SK-N-SH (cell line): ENCODE data around the gene UQCR10. TPM values are rescaled to one million over a fixed set of nuclear protein-coding genes. Genes with fewer than 3 reads are reported as not detected.

Experiments
- CTCF ChIA-PET: fragments of 300-600, 350-600 bp; formaldehyde crosslinking; extraction: SDS; loops from one replicate; lab custom pipeline; 2021; lab: Yijun Ruan, JAX
- POLR2A ChIA-PET: fragments of 350-600 bp; sonication (Branson Sonifier 250); formaldehyde crosslinking; extraction: SDS; loops from one replicate; lab custom pipeline; 2020; ENCODE audit warnings: antibody characterized with exemption, inconsistent platforms; lab: Yijun Ruan, JAX
- DNase-seq: peaks from one replicate; pipeline ENCODE4 v3.0.0; 2012
- H2AFZ ChIP-seq: fragments of 200-600 bp; sonication (generic); 2 replicates; pipeline ENCODE4 v1.8.1; 2016; ENCODE audit warnings: antibody characterized with exemption, mild to moderate bottlenecking, low read depth
- H3F3A ChIP-seq: fragments of 200-600 bp; sonication (generic); replicated peaks from 2 replicates; pipeline ENCODE3; 2016; ENCODE audit warnings: antibody characterized with exemption, mild to moderate bottlenecking; ENCODE audit not compliant: insufficient read depth
- H3K27ac ChIP-seq, 2 experiments: fragments of 200-500 bp in 1 of 2; fragments of 200-600 bp in 1 of 2; sonication (Bioruptor generic) in 1 of 2; sonication (generic), shearing (Covaris generic) in 1 of 2; 2 replicates each; pipeline versions ENCODE4 v1.5.1 to v1.6.1; 2014 to 2016; ENCODE audit warnings: low read depth in 2 of 2, inconsistent platforms in 1 of 2, low read length in 1 of 2, mild to moderate bottlenecking in 1 of 2, mixed read lengths in 1 of 2
- H3K27me3 ChIP-seq: fragments of 200-600 bp; sonication (generic), shearing (Covaris generic); 2 replicates; pipeline ENCODE4 v1.6.1; 2016; ENCODE audit warnings: mixed run types; ENCODE audit not compliant: insufficient read depth
- H3K36me3 ChIP-seq, 2 experiments: fragments of 200-500 bp in 1 of 2; fragments of 200-600 bp in 1 of 2; sonication (Bioruptor generic) in 1 of 2; sonication (generic) in 1 of 2; replicated peaks in 1 of 2; 2 replicates each; pipeline versions ENCODE3 to v1.5.1; 2014 to 2016; ENCODE audit warnings: low read length in 1 of 2, mild to moderate bottlenecking in 1 of 2; ENCODE audit not compliant: insufficient read depth in 2 of 2, control insufficient read depth in 1 of 2
- H3K4me1 ChIP-seq, 2 experiments: fragments of 200-500 bp in 1 of 2; fragments of 200-600 bp in 1 of 2; sonication (Bioruptor generic) in 1 of 2; sonication (generic), shearing (Covaris generic) in 1 of 2; 2 replicates each; pipeline versions ENCODE4 v1.5.1 to v1.6.1; 2014 to 2016; ENCODE audit warnings: low read depth in 1 of 2, low read length in 1 of 2, mixed run types in 1 of 2; ENCODE audit not compliant: insufficient read depth in 2 of 2, control insufficient read depth in 1 of 2
- H3K4me2 ChIP-seq: fragments of 200-600 bp; sonication (generic), shearing (Covaris generic); 2 replicates; pipeline ENCODE4 v1.6.1; 2017; ENCODE audit warnings: mixed run types
- H3K4me3 ChIP-seq, 2 experiments: fragments of 200-500 bp in 1 of 2; fragments of 200-600 bp in 1 of 2; sonication (Bioruptor generic) in 1 of 2; sonication (generic), shearing (Covaris generic) in 1 of 2; 2 replicates each; pipeline versions ENCODE4 v1.5.1 to v1.8.1; 2014 to 2016; ENCODE audit warnings: low read depth in 2 of 2, inconsistent platforms in 1 of 2, low read length in 1 of 2, mild to moderate bottlenecking in 1 of 2, mixed read lengths in 1 of 2, moderate library complexity in 1 of 2
- H3K79me2 ChIP-seq: fragments of 200-600 bp; sonication (generic); 2 replicates; pipeline ENCODE4 v1.8.1; 2017; ENCODE audit warnings: mild to moderate bottlenecking; ENCODE audit not compliant: insufficient read depth
- H3K9ac ChIP-seq: fragments of 200-600 bp; sonication (generic); 2 replicates; pipeline ENCODE4 v1.6.1; 2017; ENCODE audit warnings: mixed run types
- H3K9me2 ChIP-seq: fragments of 200-600 bp; sonication (generic); 2 replicates; pipeline ENCODE4 v1.6.1; 2017; ENCODE audit warnings: mixed run types
- H3K9me3 ChIP-seq: fragments of 200-600 bp; sonication (generic); 2 replicates; pipeline ENCODE4 v1.6.1; 2017; ENCODE audit warnings: mixed run types, mild to moderate bottlenecking, moderate library complexity
- H4K20me1 ChIP-seq: fragments of 200-600 bp; sonication (generic); 2 replicates; pipeline ENCODE4 v1.6.1; 2017; ENCODE audit warnings: mild to moderate bottlenecking, mixed run types; ENCODE audit not compliant: insufficient read depth
- EZH2phosphoT487 ChIP-seq: fragments of 200-600 bp; sonication (generic); IDR thresholded peaks from 2 replicates; pipeline ENCODE4 v1.6.1; 2017; ENCODE audit warnings: low read depth, mixed run types, mild to moderate bottlenecking, antibody characterized with exemption, moderate library complexity, borderline replicate concordance
- FOXM1 ChIP-seq: IDR thresholded peaks from 2 replicates; pipeline ENCODE4 v1.4.0; 2012; ENCODE audit warnings: low read depth, mild to moderate bottlenecking
- GABPA ChIP-seq: IDR thresholded peaks from 2 replicates; pipeline ENCODE4 v1.4.0; 2012; ENCODE audit warnings: low read depth, mild to moderate bottlenecking
- GATA2 ChIP-seq: sonication (generic); formaldehyde crosslinking; IDR thresholded peaks from 2 replicates; pipeline ENCODE4 v1.5.0; 2020; ENCODE audit warnings: mild to moderate bottlenecking, missing genetic modification reagents
- MEF2A ChIP-seq: IDR thresholded peaks from 2 replicates; pipeline ENCODE4 v1.4.0; 2012; ENCODE audit warnings: low read depth, borderline replicate concordance
- NFIC ChIP-seq: IDR thresholded peaks from 2 replicates; pipeline ENCODE4 v1.4.0; 2012; ENCODE audit warnings: borderline replicate concordance
- POLR2AphosphoS5 ChIP-seq: IDR thresholded peaks from 2 replicates; pipeline ENCODE4 v1.6.1; 2012; ENCODE audit warnings: low read depth, low read length
- RFX5 ChIP-seq: IDR thresholded peaks from 2 replicates; pipeline ENCODE4 v1.6.1; 2012; ENCODE audit warnings: mild to moderate bottlenecking, improper control_type of control experiment, low read length
- RXRA ChIP-seq: IDR thresholded peaks from 2 replicates; pipeline ENCODE4 v1.4.0; 2012; ENCODE audit warnings: low read depth, mild to moderate bottlenecking, borderline replicate concordance
- SIN3A ChIP-seq: IDR thresholded peaks from 2 replicates; pipeline ENCODE4 v1.6.1; 2012; ENCODE audit warnings: low read depth, mild to moderate bottlenecking, low read length, moderate library complexity, borderline replicate concordance
- SMC3 ChIP-seq: IDR thresholded peaks from 2 replicates; pipeline ENCODE4 v1.6.1; 2012; ENCODE audit warnings: low read depth, low read length, improper control_type of control experiment
- TEAD4 ChIP-seq: IDR thresholded peaks from 2 replicates; pipeline ENCODE4 v1.4.0; 2012; ENCODE audit warnings: mild to moderate bottlenecking, borderline replicate concordance; ENCODE audit not compliant: insufficient read depth
- YY1 ChIP-seq: IDR thresholded peaks from 2 replicates; pipeline ENCODE4 v1.4.0; 2012; ENCODE audit warnings: low read depth, mild to moderate bottlenecking
- WGBS: methylation state at CpG from one replicate; pipeline ENCODE4 v1.1.6; 2017; ENCODE audit warnings: low lambda C conversion rate; 5-methylcytosine and 5-hydroxymethylcytosine counted together
- polyA plus RNA-seq, 3 experiments: library from polyadenylated mRNA; depleted of rRNA; stranded (reverse); fragments of >200 nt; gene quantifications; 2 replicates each; pipeline ENCODE4 v1.2.3, GENCODE V29; 2012
- TF ChIP-seq, protein P1 (sequence below): fragments of 200-600 bp; sonication (generic); IDR thresholded peaks from 2 replicates; pipeline ENCODE4 v1.6.1; 2017; ENCODE audit warnings: antibody characterized with exemption, mild to moderate bottlenecking, moderate library complexity
- TF ChIP-seq, protein P2 (sequence below): fragments of 150-350 bp; IDR thresholded peaks from 2 replicates; pipeline ENCODE4 v1.6.1; 2016; ENCODE audit warnings: mild to moderate bottlenecking, low read depth, low read length

Gene UQCR10
- polyA plus RNA-seq, 1 of the 3 experiments (the other 2 are of a cell fraction) = 248 TPM

DNA sequence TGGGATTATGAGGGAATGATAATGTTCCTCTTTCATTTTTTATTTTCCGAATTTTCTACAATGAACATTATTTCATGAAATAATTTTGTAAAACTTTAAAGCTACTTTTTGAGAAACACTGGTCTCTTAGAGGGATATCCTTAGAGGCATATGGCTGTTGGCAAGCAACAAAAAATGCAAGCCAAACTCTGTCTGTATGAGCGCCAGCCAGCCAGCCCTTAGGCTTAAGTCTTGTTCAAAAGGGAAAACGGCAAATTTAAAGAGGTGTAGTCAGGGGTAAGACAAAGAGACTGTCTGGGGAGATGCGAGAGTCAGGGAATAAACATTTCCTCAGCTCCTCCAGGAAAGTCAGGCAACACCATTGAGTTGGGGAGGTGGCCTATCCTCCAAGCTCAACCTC, 48.4 kb downstream of the UQCR10 start:
- Histone ChIP-seq H3K9me3 (no peaks in the 10 kb centered on the region), H3K27me3 (no peaks in the 10 kb centered on the region), H3K27ac (no peak overlapping the region), H3K36me3 (peaks cover 35 to 56% of the 10 kb centered on the region in 2 experiments), H3K4me3 (no peak overlapping the region), H2AFZ (no peak overlapping the region), H3K4me2 (no peak overlapping the region), H4K20me1 (no peaks in the 10 kb centered on the region), H3K9me2 (no peaks in the 10 kb centered on the region), H3K9ac (no peak overlapping the region), H3K4me1 (peaks cover 0 to 2% of the 10 kb centered on the region in 2 experiments; a peak in 1 of 4 replicates), H3F3A (no peaks in the 10 kb centered on the region), H3K79me2 (no peaks in the 10 kb centered on the region)
- DNase-seq = no peak
- ChIA-PET CTCF (interaction anchor here (1.1 to 1.2 kb wide), 2 partner anchors 189 to 273 kb away, joined by 3 to 4 read pairs; no protein-coding TSS in a partner anchor), POLR2A (interaction anchor here (0.7 kb wide), 1 partner anchor 33 kb away, joined by 3 read pairs; no protein-coding TSS in a partner anchor)
- 93% methylated on average over 4 of the region's 4 CpGs for WGBS
- TF ChIP-seq RXRA = no peak
- no peak for TF ChIP-seq MEF2A
- TF ChIP-seq SIN3A = no peak
- no peak for TF ChIP-seq TEAD4

DNA sequence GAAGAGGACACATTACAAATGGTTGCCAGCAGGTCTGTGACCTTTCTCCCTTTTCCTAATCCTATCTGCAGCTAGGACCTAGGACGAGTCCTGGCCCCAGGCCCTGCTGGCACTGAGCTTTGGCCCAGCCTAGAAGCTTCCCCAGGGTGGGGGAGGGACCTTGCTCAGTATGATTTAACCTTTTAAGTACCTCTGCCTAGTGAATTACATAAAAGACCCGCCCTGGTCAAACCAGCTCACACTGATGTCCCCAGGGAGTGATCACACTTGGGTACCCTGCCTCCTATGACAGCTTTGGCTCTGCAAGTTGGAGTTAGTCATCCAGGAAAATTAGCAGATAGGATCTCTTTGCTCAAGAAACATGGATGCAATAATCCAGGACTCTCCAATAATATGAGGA, 49.0 kb downstream of the UQCR10 start:
- Histone ChIP-seq H3K79me2 (no peaks in the 10 kb centered on the region), H3K27me3 (no peaks in the 10 kb centered on the region), H3K9me2 (no peaks in the 10 kb centered on the region), H3K4me3 (no peak overlapping the region), H3K4me1 (peaks cover 0 to 3% of the 10 kb centered on the region in 2 experiments; a peak in 1 of 4 replicates), H3K27ac (no peak overlapping the region), H3K9ac (no peak overlapping the region), H4K20me1 (no peaks in the 10 kb centered on the region), H3F3A (no peaks in the 10 kb centered on the region), H3K9me3 (no peaks in the 10 kb centered on the region), H3K36me3 (peaks cover 30 to 55% of the 10 kb centered on the region in 2 experiments), H3K4me2 (no peak overlapping the region), H2AFZ (no peak overlapping the region)
- TF ChIP-seq NFIC = no peak
- TF ChIP-seq SMC3 = no peak
- TF ChIP-seq, protein P1, sequence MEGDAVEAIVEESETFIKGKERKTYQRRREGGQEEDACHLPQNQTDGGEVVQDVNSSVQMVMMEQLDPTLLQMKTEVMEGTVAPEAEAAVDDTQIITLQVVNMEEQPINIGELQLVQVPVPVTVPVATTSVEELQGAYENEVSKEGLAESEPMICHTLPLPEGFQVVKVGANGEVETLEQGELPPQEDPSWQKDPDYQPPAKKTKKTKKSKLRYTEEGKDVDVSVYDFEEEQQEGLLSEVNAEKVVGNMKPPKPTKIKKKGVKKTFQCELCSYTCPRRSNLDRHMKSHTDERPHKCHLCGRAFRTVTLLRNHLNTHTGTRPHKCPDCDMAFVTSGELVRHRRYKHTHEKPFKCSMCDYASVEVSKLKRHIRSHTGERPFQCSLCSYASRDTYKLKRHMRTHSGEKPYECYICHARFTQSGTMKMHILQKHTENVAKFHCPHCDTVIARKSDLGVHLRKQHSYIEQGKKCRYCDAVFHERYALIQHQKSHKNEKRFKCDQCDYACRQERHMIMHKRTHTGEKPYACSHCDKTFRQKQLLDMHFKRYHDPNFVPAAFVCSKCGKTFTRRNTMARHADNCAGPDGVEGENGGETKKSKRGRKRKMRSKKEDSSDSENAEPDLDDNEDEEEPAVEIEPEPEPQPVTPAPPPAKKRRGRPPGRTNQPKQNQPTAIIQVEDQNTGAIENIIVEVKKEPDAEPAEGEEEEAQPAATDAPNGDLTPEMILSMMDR = no peak
- WGBS = 82% methylated on average over 2 of the region's 2 CpGs
- CTCF ChIA-PET = interaction anchor here (0.8 to 1.2 kb wide), 3 partner anchors 189 to 273 kb away, joined by 3 to 4 read pairs (median 4); no protein-coding TSS in a partner anchor
- no peak for DNase-seq
- POLR2A ChIA-PET = interaction anchor here (0.7 kb wide), 1 partner anchor 34 kb away, joined by 3 read pairs; no protein-coding TSS in a partner anchor

DNA sequence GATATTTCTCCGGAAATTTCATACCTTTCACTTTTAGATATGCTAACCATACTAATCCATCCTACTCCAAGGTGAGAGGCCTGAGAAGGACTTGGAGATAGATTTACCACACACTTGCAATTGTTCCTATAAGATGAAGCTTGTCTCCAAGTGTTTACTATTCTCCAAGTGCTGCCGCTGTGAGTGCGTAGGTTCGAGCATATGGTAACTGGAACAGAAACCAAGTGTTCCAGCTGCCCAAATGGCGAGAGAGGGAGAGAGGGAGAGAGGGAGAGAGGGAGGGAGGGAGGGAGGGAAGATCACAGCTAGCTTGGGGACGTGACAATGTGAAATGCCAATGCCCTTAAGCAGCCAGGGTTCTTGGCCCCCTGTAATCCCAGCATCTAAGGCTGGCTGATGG, 49.4 kb downstream of the UQCR10 start:
- no peaks in the 10 kb centered on the region for H3K27me3 ChIP-seq
- no peaks in the 10 kb centered on the region for H3F3A ChIP-seq
- no peaks in the 10 kb centered on the region for H3K9me3 ChIP-seq
- no peaks in the 10 kb centered on the region for H3K9me2 ChIP-seq
- ChIA-PET POLR2A (no interaction called here), CTCF (interaction anchor here (0.8 kb wide), 1 partner anchor 189 kb away, joined by 4 read pairs; no protein-coding TSS in a partner anchor)
- H4K20me1 ChIP-seq = no peaks in the 10 kb centered on the region
- H3K79me2 ChIP-seq = no peaks in the 10 kb centered on the region
- no peak overlapping the region for H3K4me2 ChIP-seq
- no peak overlapping the region for H2AFZ ChIP-seq
- no peak overlapping the region for H3K27ac ChIP-seq
- H3K4me3 ChIP-seq = no peak overlapping the region
- peaks cover 1 to 7% of the 10 kb centered on the region in 2 experiments; a peak in 2 of 4 replicates for H3K4me1 ChIP-seq
- H3K36me3 ChIP-seq = peaks cover 30 to 51% of the 10 kb centered on the region in 2 experiments
- H3K9ac ChIP-seq = no peak overlapping the region
- WGBS = 86% methylated on average over 6 of the region's 6 CpGs
- TF ChIP-seq EZH2phosphoT487 (no peak), POLR2AphosphoS5 (no peak), RFX5 (no peak), NFIC (no peak), TEAD4 (no peak), RXRA (no peak), FOXM1 (no peak), GABPA (no peak), YY1 (no peak), GATA2 (no peak)
- TF ChIP-seq, protein P2, sequence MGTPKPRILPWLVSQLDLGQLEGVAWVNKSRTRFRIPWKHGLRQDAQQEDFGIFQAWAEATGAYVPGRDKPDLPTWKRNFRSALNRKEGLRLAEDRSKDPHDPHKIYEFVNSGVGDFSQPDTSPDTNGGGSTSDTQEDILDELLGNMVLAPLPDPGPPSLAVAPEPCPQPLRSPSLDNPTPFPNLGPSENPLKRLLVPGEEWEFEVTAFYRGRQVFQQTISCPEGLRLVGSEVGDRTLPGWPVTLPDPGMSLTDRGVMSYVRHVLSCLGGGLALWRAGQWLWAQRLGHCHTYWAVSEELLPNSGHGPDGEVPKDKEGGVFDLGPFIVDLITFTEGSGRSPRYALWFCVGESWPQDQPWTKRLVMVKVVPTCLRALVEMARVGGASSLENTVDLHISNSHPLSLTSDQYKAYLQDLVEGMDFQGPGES = no peak
- DNase-seq = no peak
